ENCODE measurements around the gene CATSPERB. TPM values are rescaled to one million over a fixed set of nuclear protein-coding genes. Genes with fewer than 3 reads are reported as not detected.

CATSPERB gene, protein sequence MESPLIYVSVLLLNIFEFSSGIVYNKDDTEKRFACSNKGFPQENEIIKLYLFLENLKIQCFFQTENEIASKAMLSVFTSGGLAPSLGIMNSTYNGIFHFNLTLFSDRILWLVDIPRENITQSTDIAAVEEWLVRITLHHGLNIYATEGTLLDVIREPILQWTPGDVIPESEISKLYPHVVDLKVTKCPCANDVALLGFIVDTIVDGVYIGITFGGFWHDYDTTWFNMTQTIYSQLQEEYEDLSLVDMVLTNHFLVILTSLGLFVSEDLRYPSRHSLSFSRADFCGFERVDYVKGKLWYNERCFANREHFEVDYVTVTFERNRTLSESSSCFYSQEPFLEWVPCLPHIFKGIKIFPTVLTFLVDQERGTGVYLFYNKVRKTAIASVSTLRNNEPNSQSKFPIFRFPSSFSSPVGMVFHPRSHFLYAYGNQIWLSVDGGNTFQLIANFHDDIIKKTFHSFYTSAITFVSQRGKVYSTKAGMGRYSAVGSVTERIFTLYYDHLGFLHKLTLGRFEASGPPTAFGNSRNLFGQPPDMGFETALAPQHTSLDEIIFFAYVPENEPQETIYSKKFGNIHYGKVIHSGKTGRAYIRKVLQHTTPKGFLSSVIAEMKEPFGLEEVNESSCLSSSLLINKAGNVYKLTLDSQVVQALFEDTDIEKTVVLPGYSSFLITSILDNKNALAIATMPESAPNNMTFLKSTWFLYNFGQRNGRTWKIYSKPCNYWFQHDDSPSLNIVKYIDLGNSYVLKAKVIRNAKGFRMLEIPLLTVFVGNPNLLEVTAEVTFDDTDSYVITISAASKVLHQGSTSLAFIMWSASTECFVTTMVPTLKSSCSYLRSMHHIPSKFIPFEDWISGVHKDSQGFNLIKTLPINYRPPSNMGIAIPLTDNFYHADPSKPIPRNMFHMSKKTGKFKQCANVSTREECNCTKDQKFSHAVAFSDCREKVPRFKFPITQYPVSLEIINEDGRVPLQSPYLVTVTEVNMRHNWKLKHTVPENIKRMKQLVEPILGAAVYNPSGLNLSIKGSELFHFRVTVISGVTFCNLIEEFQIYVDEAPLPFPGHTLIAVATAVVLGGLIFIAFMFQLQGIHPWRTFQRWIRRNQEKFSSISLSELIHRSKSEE
- total RNA-seq (ENCODE audit: low replicate concordance) = 0.81 TPM in 1 of 2 replicates, not detected in the other

DNA sequence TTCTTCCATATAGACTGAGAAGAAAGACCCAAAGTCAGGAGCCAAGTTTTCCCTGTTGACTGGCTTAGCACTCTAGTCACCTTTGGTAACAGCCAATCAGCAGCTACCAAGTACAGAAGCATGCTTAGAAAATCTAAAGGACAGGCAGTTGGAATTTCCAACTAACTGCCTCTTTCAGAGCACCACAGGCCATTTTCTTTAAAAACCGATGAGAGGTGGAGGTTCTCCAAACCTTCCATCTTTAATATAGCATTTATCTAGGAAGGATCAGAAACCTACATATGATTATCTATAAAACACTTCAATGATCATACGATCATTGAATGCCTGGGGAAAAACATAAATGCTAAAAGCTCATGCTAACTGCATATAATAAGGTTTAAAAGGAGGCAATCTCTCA, at the start of gene CATSPERB:
TSS of gene CATSPERB (minus strand) at position 101 of the 400 bp plus-strand sequence. CDS start 2,607 bp downstream, outside the sequence.
- TF ChIP-seq, protein P1, sequence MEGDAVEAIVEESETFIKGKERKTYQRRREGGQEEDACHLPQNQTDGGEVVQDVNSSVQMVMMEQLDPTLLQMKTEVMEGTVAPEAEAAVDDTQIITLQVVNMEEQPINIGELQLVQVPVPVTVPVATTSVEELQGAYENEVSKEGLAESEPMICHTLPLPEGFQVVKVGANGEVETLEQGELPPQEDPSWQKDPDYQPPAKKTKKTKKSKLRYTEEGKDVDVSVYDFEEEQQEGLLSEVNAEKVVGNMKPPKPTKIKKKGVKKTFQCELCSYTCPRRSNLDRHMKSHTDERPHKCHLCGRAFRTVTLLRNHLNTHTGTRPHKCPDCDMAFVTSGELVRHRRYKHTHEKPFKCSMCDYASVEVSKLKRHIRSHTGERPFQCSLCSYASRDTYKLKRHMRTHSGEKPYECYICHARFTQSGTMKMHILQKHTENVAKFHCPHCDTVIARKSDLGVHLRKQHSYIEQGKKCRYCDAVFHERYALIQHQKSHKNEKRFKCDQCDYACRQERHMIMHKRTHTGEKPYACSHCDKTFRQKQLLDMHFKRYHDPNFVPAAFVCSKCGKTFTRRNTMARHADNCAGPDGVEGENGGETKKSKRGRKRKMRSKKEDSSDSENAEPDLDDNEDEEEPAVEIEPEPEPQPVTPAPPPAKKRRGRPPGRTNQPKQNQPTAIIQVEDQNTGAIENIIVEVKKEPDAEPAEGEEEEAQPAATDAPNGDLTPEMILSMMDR (IDR thresholded peaks at IDR 0.05; ENCODE audit: insufficient read depth, low read length) = no peak
- no peak within 1 kb of the TSS for H3K4me3 ChIP-seq (ENCODE audit: low read depth, low read length)
- no peak for DNase-seq (ENCODE audit: low read depth)

DNA sequence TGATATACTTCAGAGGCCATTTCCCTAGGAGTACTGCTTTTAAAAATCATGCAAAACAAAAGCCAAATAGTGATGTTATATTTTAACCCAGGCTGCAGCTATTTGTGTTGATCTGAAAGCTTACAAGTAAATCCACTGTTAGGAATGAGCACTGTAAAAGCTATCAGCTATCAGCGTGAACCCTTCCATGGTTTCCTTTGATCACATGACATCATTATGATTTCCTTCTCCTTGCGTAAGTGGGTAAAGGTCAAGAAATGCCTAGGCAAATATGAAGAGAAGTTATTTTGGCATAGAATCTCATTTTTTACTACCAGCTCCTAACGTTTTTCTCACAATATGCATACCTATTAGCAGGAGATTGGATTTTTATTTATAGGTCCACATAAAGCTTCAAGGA, 48.6 kb upstream of the CATSPERB start:
- TF ChIP-seq, protein P1 (IDR thresholded peaks at IDR 0.05; ENCODE audit: insufficient read depth, low read length) = no peak
- no peak overlapping the region for H3K4me3 ChIP-seq (ENCODE audit: low read depth, low read length)
- DNase-seq (ENCODE audit: low read depth) = no peak

DNA sequence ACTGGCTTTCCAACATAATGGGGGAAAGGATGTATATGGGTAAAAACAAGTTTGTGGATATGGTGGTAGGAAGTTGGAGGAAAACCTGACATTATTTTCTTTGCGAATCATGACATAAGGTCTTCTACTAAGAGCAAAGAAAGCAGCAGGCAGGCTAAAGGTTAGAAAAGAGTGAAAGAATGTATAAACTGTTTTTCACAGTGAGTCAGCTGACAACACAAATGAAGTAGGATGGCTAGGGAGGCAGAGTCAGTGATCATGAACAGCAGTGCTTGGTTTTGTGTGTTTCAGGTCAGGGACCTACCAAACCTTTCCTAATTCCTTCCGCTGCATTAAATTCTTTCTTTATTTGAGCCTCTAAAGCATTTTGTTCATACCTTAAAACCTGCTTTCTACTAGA, 46.3 kb upstream of the CATSPERB start:
- no peak for DNase-seq (ENCODE audit: low read depth)
- H3K4me3 ChIP-seq (ENCODE audit: low read depth, low read length) = no peak overlapping the region
- TF ChIP-seq, protein P1 (IDR thresholded peaks at IDR 0.05; ENCODE audit: insufficient read depth, low read length) = no peak

DNA sequence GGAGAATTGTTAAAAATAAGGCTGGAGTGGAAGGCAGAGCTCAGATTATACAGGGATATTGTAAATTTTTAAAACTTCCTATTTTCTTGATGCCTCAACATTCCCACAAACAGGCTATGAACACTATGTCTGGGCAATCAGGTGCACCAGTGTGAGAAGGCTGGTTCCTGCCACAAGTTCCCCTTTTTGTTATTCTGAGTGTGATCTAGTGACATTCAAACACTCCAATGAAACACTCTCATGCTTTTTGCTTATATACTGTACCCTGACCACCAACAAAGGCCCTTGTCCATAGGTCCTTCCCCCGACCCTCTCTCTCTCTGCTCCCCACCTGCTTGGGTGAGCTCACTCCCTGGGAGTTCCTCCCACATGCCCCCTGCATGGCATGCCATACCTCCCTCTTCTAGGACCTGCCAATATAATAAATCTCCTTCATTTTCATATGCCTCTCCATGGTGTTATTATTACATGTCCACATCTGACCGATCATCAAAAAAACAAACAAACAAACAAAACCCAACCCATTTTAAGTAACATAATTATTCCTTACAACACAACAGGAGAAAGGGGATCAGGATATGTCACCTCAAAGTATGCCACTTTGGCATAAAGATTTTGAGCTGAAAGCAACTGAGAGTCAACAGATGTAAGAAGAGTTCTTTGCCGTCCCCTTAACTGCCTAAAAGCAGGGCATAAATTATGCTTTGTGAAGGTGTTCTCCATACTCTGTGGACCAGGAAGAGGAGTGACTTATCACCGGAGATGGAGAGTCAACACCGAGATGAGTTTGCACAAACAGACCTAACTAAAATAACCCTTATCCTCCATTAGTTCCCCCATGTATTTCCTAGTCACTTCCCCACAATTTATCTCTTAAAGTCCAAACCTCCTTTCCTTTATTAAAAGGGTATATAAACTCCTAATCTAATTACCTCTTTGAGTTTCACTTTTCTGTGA, 42.5 kb upstream of the CATSPERB start:
- no peak overlapping the region for H3K4me3 ChIP-seq (ENCODE audit: low read depth, low read length)
- TF ChIP-seq, protein P1 (IDR thresholded peaks at IDR 0.05; ENCODE audit: insufficient read depth, low read length) = no peak
- no peak for DNase-seq (ENCODE audit: low read depth)

DNA sequence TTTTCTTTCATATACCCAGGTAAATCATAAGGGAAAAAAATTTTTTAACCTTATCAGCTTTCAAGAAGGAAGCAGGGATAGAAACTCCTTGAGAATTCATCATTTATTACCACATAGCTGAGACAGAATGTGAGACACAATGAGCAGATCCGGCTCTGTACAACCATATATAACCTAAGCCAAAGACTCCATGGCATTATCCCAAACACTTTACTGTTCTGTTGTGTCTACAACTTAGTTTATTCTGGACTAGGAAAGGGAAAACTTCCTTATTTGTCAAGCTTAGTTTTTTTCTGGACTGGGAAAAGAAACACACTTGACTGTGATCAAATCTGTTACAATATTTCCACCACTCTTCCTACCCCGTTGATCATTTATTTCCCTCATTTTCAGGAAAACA, 38.3 kb upstream of the CATSPERB start:
- no peak overlapping the region for H3K4me3 ChIP-seq (ENCODE audit: low read depth, low read length)
- no peak for DNase-seq (ENCODE audit: low read depth)
- TF ChIP-seq, protein P1 (IDR thresholded peaks at IDR 0.05; ENCODE audit: insufficient read depth, low read length) = no peak
